Right lobe of liver (tissue), 4 donors: ENCODE measurements around the gene MKI67.

ENCODE experiments used
- CTCF ChIP-seq, 4 donors: fragments of 200-600 bp in 3 of 4; fragments of 450-650 bp in 1 of 4; IDR thresholded peaks; one replicate each; pipeline versions ENCODE4 v1.5.1 to v1.8.0; 2016 to 2022; ENCODE audit warnings: antibody characterized with exemption in 4 of 4, mild to moderate bottlenecking in 2 of 4
- POLR2A ChIP-seq: fragments of 450-650 bp; IDR thresholded peaks from one replicate; pipeline ENCODE4 v1.6.1; 2017; ENCODE audit warnings: antibody characterized with exemption, mild to moderate bottlenecking
- donor health status: DM: no; HTN: no; CAD: no.
- donor health status: DM: no; HTN: no; CAD: no.
- donor health status: DM: no; HTN: yes; CAD: no.

- TF ChIP-seq POLR2A (no peak), CTCF (IDR thresholded peaks at IDR 0.05) (no peak)
Measured at GRCh38 chr10:128048819-128049210, 77.4 kb downstream of the MKI67 start.
